Amniotic epithelial cell (primary cell): ENCODE data around the gene SMYD4.

Experiments
- DNase-seq: peaks from one replicate; pipeline ENCODE4 v3.0.0-alpha.2; 2010; ENCODE audit warnings: low read depth

The SMYD4 gene

DNA sequence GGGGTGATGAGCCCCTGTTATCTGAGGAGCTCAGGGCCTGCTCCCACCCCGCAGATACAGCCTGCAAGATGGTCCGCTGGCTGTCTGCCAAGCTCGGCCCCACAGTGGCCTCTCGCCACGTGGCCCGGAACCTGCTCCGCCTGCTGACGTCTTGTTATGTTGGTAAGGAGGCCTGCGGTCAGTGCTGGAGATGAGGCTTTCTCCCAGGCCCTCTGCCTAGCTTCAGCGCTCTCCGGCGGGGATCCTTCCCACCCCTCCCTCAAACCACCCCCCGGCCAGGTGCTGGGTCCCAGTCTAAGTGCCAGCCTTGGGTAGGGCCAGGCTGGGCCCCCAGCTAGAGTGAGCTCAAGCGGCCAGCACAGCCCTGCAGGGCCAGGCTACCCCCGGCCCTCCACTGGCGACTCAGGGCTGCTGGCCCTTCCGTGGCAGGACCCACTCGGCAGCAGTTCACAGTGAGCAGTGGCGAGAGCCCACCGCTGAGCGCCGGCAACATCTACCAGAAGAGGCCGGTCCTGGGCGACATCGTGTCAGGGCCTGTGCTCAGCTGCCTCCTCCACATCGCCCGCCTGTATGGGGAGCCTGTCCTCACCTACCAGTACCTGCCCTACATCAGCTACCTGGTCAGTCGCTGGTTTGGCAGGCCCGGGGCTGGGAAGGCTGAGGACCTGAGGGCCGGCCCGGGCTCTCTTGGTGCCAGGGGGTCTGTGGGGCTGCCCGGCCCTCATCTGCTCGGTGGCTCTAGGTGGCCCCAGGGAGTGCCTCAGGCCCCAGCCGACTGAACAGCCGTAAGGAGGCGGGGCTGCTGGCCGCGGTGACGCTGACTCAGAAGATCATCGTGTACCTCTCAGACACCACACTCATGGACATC is 99.1 kb downstream of the SMYD4 start:
- DNase-seq, result peak; percentile 96

DNA sequence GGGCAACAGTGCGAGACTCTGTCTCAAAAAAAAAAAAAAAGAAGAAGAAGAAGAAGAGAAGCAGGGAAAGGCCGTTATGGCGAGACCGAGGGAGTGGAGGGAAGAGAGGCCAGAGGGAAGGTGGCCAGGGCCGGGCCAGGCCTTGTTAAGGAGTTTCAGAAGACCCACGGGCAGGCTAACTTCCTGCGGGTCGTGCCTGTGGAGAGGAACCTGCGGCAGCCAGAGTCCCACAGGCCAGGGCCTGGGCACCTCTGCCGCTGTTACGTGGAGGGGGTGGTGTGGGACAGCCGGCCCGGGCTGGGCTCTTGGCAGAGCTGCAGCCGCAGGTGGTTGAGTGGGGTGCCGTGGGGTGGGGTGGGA is 99.8 kb downstream of the SMYD4 start:
- DNase-seq, result no peak
